AG20443 (cell line): ENCODE data around the gene GADD45GIP1.
"Not testable (repeated sequence)": the region's sequence is repeated elsewhere in the genome, so short reads cannot be mapped to it uniquely, and the experiment has no call there.

ENCODE experiments used
- DNase-seq: peaks from one replicate; pipeline ENCODE4 v3.0.0; 2012; ENCODE audit warnings: low spot score, mixed read lengths

GADD45GIP1 gene

DNA sequence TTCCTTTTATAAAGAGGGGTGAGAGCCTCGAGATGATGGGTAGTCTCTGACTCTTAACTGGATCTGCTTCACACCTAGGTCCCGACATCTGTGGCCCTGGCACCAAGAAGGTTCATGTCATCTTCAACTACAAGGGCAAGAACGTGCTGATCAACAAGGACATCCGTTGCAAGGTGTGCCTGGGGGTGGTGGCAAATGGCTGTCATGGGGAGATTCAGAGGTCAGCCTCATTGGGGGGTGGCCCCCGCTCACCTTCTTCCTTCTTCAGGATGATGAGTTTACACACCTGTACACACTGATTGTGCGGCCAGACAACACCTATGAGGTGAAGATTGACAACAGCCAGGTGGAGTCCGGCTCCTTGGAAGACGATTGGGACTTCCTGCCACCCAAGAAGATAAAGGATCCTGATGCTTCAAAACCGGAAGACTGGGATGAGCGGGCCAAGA is 17.0 kb downstream of the GADD45GIP1 start:
- no peak for DNase-seq

DNA sequence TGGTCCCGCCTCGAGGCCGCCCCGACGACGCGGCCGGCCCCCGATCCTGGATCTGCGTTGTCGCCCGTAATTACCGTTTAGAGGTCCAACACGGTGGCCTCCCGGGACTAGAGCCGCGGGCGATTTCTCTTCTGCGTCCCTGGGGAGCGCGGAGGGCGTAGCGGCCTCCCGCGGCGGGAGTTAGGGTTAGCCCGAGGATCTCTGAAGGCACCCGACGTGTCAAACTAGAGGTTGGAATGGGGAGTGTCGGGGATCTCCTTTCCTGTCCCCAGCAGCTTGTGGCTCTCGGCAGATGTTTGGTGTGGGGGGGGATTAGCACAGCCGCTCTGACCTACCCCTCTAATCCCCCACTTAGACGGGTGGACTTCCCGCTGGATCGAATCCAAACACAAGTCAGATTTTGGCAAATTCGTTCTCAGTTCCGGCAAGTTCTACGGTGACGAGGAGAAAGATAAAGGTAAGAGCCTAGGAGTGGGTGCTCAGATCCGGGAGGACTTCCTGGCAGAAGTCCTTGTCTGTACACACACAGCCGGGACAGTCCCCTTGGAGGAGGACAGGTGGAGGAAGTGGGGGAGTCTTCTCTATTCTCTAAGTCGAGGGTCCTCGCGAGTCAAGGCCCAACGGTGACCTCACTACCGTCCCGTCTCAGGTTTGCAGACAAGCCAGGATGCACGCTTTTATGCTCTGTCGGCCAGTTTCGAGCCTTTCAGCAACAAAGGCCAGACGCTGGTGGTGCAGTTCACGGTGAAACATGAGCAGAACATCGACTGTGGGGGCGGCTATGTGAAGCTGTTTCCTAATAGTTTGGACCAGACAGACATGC is 18.0 kb downstream of the GADD45GIP1 start:
- DNase-seq: peak; percentile 30

DNA sequence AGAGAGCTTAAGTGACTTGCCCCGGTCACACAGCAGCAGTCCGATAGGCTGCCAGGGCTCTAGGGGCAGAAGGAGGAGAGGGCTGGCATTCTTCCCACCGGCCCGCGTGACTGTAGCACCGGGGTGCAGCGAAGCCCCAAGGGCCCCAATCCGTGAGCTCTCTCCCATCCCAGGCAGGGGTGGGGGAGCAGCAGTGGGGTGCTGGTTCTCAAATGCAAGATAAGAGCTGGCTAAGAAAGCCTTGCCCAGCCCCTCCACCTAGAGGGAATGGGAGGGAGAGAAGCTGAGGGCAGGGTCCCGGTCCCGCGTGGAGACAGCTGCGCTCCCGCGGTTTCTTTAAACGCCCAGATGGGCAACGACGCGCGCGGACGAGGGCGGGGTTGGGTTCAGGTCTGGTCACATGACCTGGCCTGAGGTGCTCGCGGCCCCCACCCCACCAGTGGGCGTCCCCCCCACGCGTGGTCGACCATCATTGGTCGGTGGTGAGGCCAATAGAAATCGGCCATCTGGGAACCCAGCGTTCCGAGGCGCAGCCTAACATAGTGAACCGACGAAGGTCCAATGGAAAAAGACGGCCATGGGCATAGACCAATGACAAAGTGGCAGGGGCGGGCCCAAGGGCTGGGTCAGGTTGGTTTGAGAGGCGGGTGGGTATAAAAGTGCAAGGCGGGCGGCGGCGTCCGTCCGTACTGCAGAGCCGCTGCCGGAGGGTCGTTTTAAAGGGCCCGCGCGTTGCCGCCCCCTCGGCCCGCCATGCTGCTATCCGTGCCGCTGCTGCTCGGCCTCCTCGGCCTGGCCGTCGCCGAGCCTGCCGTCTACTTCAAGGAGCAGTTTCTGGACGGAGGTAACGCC is 18.9 kb downstream of the GADD45GIP1 start, which contains the start of gene CALR:
Gene CALR, plus strand, starts transcription at position 683 of the 852 bp plus-strand sequence. Its CDS starts 71 bp downstream, at position 754.
- DNase-seq: peak; percentile 97

DNA sequence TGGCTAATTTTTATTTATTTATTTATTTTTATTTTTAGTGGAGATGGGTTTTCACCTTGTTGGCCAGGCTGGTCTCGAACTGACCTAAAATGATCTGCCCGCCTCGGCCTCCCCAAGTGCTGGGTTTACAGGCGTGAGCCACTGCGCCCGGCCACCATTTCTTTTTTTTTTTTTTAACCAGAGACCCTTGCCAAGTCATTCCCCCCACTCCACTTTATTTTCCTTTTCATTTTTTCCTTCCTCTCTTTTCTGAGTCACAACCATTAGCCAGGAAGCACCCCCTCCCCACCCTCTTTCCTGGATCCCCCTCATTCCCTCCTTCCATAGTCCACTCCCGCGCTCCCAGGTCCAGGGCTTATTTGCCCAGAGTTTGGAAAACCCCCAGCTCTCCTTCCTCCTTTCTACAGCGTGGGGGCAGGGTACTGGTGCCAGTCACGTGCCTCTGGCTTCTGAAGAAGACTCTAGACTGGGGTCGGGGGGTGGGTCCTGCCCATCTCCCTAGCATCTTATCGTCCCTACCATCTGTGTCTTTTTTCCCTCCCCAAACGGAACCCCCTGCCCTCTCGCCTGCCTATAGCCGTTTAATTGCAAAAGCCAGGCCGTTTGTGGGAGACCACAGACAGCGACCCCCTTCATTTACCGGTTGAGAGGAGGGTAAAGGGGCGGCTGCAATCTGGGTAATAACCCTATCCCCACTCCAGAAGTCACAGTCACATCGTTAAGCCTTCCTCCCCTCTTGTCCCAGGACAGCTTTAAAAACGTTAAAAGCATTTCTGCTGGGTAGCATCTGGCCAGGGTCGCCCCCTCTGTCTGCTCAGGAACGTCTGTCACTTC is 19.7 kb downstream of the GADD45GIP1 start:
- DNase-seq: no peak

DNA sequence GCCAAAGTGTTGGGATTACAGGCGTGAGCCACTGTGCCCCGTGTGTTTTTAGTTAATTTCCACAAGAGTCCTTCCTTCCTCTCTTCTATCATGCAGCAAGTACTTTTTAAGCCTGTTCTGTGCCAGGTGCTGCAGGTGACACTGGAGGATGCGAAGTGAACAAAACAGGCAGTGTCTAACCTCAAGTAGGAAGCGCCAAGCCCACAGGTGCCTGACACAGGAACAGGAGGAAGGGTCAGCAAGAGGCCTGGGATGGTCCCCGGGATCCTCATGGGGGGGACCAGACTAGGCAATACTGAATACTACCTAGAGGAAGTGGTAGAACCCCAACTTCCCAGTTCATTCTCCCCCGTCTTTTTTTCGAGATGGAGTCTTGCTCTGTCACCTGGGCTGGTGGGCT is 20.4 kb downstream of the GADD45GIP1 start:
- DNase-seq: no peak

DNA sequence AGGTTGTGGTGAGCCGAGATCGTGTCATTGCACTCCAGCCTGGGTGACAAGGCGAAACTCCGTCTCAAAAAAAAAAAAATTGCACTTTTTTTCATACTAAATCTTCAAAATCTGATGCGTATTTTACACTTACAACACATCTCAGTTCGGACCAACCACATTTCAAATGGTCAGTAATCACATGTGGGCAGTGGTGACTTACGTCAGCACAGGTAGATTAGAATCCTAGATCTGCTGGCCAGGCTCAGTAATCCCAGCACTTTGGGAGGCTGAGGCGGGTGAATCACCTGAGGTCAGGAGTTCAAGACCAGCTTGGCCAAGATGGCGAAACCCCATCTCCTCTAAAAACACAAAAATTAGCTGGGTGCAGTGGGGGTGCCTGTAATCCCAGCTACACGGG is 22.0 kb downstream of the GADD45GIP1 start:
- DNase-seq: no peak

DNA sequence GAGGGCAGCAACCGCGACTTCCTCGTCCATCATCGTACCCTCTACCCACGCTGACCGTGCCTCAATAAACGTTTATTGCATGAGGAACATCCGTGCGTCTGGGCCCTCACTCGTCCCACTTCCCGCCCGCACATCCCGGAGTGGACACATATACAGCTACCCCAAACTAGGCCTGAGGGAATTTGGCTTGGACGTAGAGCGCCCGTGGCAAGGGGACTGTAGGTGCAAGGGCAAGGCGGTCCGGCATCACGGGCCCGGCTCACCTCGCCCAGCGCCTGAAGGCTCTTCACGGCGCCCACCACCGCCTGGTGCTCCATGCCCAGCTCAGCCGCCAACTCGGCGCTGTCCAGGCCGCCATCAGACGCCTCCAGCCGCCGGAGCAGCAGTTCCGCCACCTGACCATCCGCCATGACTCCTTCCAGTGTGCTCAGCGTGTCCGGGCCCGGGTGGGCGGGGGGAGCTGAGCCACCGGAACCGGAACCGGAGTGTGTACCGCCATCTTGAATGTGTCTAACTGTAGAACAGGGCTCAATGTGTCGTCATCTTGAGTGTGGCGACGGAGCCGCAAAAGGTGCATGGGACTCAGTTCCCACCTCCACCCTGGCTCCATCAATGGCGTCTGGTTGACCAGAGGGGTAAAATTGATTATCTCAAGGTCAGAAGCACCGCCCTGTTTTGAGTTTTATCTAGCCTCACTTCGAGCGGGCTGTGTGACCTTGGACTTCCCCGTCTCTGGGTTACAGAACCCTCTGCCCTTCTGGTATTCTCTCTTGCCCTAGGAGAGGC is 23.5 kb downstream of the GADD45GIP1 start, which contains the start of gene FARSA:
Gene FARSA, minus strand, starts transcription at position 425 of the 786 bp plus-strand sequence. Its CDS starts 15 bp downstream, at position 410.
- DNase-seq: peak; percentile 94

DNA sequence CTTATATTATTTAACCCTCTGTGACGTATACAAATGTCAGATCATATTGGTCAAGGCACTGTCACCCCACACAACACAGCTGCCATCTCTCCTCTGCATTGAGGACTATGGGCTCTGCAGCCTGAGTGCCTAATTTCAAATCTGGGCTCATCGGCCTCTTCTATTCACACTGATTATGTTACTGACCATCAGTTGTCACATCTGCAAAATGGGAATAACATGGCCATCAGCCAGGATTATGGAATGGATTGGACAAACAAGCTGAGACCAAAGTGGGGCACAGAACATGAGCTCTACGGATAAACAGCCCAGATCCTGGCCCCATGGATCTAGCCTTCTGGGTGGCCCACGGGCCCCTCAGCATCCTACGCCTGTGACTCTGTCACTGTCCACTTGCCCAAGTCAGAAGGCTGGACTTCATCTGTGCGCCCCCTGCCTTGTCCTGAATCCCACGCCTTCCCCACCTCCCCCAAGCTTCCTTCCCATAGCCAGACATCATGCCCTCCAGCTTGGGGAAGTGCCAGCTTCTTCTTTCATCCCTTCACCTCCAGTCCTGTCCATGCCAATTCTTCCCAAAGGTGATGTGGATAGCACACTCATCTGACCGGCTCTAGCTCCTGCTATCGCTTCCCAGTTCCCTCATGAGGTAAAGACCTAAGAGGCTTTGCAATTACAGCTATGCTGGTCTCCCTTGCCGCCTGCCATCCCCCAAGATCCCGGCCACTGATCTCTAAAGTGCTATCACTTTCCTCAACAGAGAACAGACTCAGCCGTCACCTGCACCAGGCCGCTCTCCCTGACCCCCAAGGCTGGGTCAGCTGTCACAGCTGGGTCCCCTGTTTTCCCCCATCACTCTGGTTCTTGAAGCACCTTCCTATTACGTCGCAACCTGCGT is 24.4 kb downstream of the GADD45GIP1 start:
- DNase-seq: no peak

DNA sequence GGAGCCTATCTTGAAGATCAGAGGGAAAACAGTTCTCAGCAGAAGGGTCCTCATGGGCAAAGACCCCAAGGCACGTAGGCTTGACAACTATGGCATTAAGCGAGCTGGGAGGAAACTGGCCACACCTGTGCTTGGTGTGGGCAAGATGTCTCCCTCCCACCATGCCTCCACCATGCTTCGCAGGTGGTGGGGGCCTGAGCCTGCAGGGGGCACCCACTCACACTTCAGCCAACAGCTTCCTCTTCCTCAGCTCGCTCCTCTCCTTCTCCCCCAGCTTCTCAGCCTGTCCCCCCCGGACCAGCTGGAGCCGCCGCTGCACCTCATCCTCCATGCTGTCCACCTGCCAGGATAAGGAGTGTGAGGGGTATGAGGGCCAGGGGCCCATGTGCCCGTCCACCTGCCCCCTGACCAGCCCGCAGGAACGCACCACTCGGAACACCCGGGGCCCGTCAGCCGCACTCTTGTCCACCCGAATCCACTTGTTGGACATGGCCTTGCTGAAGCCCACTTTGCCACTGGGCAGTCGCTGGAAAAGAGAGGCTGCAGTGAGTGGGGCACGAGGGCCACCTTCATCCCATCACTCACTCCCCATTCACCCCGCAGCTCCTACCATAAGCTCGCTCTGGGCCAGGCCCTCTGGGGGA is 26.9 kb downstream of the GADD45GIP1 start:
- DNase-seq: no peak

DNA sequence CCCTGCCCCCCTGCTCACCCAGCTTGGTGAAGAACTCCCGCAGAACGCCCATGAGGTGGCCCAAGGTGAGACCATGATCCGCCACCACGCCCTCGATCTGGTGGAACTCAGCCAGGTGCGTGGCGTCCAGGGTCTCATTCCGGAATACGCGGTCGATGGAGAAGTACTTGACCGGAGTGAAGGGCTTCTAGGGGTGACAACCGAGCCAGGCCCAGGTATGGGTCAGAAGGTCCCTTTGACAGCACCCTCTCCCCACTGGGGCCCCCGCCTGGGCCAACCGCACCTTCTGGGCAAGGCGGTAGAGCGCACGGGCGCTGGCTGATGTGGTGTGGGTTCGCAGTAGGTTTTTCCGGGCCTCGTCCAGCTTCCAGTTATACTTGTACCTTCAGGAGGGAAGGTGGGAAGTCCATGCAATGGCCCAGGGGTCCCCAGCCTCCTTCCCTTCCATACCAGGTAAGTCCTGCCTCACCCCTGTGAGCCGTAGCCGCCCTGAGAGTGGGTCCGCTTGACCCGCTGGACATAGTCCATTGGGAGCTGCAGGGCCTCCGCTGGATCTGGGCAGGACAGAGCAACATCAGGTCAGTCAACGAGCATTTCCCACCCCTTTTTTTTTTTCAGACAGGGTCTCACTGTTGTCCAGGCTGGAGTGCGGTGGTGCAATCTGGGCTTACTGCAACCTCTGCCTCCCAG is 32.3 kb downstream of the GADD45GIP1 start:
- DNase-seq: no peak

DNA sequence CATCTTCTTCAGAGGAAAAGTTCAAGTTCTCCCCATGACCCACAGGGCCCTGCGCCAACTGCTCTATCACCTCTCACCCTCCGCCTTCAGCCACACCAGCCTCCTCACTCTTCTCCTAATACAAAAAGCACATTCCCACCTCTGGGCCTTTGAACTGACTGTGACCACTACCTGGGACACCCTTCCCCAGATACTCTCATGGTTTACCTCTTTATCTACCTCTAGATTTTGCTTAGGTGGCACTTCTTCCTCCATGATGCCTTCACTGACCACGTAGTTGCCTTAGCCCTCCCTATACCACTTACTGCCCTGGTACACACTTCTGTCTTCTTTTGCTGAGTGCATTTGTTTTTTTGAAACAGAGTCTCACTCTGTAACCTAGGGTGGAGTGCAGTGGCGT is 34.1 kb downstream of the GADD45GIP1 start:
- DNase-seq: no peak

DNA sequence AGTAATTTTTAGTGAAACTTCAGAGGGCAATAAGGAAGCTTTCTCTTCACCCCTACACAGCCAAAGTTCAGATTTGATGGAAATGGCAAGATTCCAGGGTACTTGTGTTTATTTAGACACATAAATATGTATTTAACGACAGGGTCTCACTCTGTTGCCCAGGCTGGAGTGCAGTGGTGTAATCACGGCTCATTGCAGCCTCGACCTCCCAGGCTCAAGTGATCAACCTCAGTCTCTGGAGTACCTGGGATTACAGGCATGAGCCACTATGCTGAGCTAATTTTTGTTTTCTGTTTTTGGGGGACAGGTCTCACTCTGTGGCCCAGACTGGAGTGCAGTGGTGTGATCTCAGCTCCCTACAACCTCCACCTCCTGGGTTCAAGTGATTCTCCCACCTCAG is 36.0 kb downstream of the GADD45GIP1 start:
- DNase-seq: no peak

DNA sequence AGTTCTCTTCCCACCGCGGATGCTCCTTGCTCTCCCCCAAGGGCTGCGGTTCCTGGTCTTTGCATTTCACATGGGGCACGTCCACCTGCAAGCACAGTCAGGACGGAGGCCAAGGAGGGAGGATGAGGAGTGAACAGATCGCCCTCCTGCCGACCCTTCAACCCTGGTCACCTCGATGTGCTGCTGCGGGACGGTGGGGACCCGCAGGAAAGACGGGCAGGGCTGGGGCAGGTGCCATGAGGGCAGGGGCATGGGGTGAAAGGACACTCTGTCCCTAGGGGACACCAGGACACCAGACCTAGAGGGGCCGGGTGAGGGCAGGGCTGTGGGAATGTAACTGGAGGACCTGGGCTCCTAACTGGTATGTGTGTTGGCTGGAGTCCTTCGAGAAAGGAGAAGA is 38.8 kb downstream of the GADD45GIP1 start:
- no peak for DNase-seq

DNA sequence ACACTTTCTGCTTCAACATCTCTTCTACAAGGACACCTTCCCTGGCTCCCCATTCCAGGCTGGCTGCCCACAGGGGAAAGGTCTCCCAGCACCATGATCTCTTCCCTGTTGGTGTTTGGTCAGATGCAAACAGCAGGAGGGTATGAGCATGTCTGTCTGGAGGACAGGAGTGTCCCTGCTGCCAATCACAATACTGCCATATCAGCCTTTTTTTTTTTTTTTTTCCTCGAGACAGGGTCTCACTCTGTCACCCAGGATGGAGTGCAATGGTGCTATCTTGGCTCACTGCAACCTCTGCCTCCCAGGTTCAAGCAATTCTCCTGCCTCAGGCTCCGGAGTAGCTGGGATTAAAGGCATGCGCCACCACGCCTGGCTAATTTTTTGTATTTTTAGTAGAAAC is 41.2 kb downstream of the GADD45GIP1 start:
- DNase-seq: not testable (repeated sequence)

DNA sequence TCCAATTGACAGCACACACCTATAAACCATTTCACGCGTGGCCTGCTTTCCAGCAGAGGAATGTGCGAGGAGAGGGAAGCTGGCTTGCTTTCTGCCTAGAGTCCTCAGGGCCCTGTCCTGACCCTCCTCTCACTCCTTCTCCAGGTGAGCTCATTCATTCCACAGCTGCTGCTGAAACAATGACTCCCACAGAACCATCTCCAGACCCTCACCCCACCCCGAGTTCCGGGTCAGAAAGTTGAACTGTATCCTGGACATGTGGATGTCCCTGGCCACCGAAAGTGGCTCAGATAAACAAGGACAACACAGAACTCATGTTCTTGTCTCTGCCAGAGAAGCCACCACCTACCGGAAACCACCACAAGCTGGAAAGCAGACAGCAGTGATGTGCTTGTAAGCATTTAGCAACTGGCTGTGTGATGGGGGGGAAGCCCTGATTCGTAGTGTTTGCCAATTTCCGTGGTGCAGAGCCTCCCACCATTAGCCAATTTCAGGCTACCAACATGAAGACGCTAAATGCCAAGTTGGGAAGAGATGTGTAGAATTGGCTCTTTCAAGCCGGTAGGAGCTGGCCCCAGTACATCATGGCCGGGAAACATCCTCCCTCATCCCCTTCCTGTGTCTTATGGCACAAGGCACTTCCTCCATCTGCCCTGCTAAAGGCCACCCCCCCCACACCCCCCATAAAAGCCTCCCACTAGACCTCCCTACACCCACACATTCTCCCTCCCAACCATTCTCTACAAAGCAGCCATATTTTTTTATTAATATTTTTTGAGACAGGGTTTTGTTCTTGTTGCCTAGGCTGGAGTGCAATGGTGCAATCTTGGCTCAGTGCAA is 43.0 kb downstream of the GADD45GIP1 start:
- DNase-seq: peak; percentile 41

DNA sequence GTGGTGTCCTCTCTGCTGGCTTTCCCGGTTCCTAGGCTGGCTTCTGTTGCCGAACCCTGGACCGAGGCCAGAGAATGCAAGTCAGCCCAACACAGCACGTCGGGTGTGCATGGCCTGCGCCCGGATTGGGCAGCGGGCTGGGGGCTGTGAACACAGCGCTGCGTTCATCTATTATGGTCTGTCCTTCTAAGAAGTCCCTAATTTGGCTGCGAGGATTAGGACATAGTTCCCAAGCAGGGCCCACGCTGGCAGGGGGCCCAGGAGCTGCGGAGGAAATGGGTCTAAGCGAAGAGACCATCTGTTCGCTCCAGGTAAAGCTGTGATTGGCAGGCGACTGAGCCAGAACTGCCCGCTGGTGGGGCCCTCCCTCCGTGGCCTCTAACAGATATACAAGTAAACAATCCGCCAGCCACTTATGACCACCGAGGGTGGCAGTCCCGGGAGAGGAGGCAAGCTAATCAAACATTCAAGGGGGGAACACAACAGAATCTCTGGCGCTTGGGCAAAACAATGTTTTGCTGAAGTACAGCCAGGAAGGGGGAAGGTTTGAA is 43.9 kb downstream of the GADD45GIP1 start:
- DNase-seq: peak; percentile 79

DNA sequence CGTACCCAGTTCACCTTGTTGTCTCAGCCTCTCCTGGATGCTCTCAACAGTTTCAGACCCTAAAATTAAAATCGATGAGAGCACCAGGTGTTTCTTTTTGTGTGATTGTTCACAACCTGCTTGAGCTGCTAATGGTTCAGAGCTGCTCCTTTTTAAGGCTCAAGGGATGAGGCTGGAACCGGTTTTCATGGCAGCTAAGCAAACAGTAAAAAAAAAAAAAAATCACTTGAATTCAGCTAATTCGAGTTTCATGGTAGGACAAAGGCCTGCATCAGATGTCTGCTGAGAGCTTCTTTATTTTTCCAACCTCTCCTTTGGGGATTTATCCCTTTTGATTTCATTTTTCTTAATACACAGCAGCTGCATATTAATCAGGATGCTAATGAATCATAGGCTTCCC is 44.5 kb downstream of the GADD45GIP1 start:
- no peak for DNase-seq

DNA sequence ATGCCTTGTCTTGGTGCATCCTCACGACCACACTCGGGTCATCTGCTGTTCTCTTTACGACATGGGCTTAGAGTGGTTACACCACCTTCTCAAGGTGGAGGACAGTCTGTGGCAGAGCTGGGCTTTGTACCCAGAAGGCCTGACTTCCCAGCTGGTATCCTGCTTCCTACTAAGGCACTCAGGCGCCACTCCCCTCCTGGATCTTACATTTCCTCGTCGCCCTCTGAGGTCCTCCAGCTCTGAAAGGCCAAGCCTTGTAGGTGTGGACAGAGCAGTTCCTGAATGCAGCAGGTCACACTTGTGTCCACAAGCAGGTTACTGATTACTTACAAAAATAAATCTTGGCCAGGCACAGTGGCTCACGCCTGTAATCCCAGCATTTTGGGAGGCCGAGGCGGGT is 49.9 kb downstream of the GADD45GIP1 start:
- DNase-seq: no peak
